A549 (cell line): ENCODE measurements around the gene NOSIP. TPM values are rescaled to one million over a fixed set of nuclear protein-coding genes. Genes with fewer than 3 reads are reported as not detected.
A peak's percentile ranks its signal among the peaks of the same experiment; 100 is the strongest.

ENCODE experiments used
- ATAC-seq, 2 experiments: fragments of 200-7000 bp in 1 of 2; fragments of >200 bp in 1 of 2; cut with Nextera tagmentation in 1 of 2; cut with Tn5 transposase in 1 of 2; 3 replicates each; pipeline versions ENCODE4 v1.8.0 to v1.9.1; 2018 to 2020; ENCODE audit warnings: mild to moderate bottlenecking in 1 of 2, moderate library complexity in 1 of 2
- CTCF ChIA-PET: fragments of 300-600 bp; sonication (Branson Sonifier 250); formaldehyde crosslinking; extraction: SDS; loops from one replicate; lab custom pipeline; 2021; ENCODE audit warnings: antibody characterized with exemption, inconsistent platforms; lab: Yijun Ruan, JAX
- POLR2A ChIA-PET: fragments of 350-600 bp; formaldehyde crosslinking; extraction: SDS; loops from one replicate; lab custom pipeline; 2021; ENCODE audit warnings: antibody characterized with exemption, inconsistent platforms; lab: Yijun Ruan, JAX
- DNase-seq, 2 experiments: peaks; one replicate each; pipeline versions ENCODE4 v3.0.0 to v3.0.0-alpha.2; 2011 to 2016; ENCODE audit warnings: low read depth in 1 of 2, low spot score in 1 of 2
- FAIRE-seq: peaks from 2 replicates; lab custom pipeline; 2011; peaks lifted over from hg19 to GRCh38; lab: Jason Lieb, UNC
- H3K27ac ChIP-seq, 2 experiments: fragments of >200 bp; sonication (Bioruptor Twin); formaldehyde crosslinking; 3 replicates each; pipeline ENCODE4 v1.5.1; 2016 to 2017
- H3K4me1 ChIP-seq: fragments of >200 bp; sonication (Bioruptor Twin); formaldehyde crosslinking; 3 replicates; pipeline ENCODE4 v1.6.1; 2016
- H3K4me2 ChIP-seq: fragments of >200 bp; sonication (Bioruptor Twin); formaldehyde crosslinking; 3 replicates; pipeline ENCODE4 v1.6.1; 2016
- H3K4me3 ChIP-seq: fragments of >200 bp; sonication (Bioruptor Twin); formaldehyde crosslinking; 3 replicates; pipeline ENCODE4 v1.5.1; 2016
- H3K9me3 ChIP-seq: fragments of >200 bp; sonication (Bioruptor Twin); formaldehyde crosslinking; 3 replicates; pipeline ENCODE4 v1.6.1; 2016
- CHD2 ChIP-seq: fragments of 150-350 bp; IDR thresholded peaks from 2 replicates; pipeline ENCODE4 v1.6.1; 2014; ENCODE audit warnings: low read length; ENCODE audit not compliant: partially characterized antibody
- CTCF ChIP-seq: fragments of >200 bp; sonication (Bioruptor Twin); formaldehyde crosslinking; IDR thresholded peaks from 3 replicates; pipeline ENCODE4 v1.5.1; 2016
- EHF ChIP-seq: fragments of 250-450 bp; sonication (Bioruptor Pico); IDR thresholded peaks from 2 replicates; pipeline ENCODE4 v1.5.0; 2020; ENCODE audit warnings: mild to moderate bottlenecking
- FOSL2 ChIP-seq, 2 experiments: fragments of 450-650 bp in 1 of 2; fragments of >200 bp in 1 of 2; sonication (Bioruptor Twin) in 1 of 2; formaldehyde crosslinking; IDR thresholded peaks; 2 replicates each; pipeline versions ENCODE4 v1.5.0 to v1.6.1; 2016 to 2020; ENCODE audit warnings: mild to moderate bottlenecking in 1 of 2, moderate library complexity in 1 of 2
- HEYL ChIP-seq: fragments of 250-450 bp; sonication (Bioruptor Pico); IDR thresholded peaks from 2 replicates; pipeline ENCODE4 v1.8.0; 2021; ENCODE audit warnings: mild to moderate bottlenecking, moderate library complexity
- HOXB13 ChIP-seq: fragments of 250-450 bp; sonication (Bioruptor Pico); IDR thresholded peaks from 2 replicates; pipeline ENCODE4 v1.5.0; 2020; ENCODE audit warnings: low read depth, mild to moderate bottlenecking, moderate library complexity
- KDM1A ChIP-seq: fragments of 200-600 bp; sonication (generic); IDR thresholded peaks from 2 replicates; pipeline ENCODE4 v1.6.1; 2016; ENCODE audit warnings: low read depth, mild to moderate bottlenecking
- MAX ChIP-seq: IDR thresholded peaks from 2 replicates; pipeline ENCODE4 v1.6.1; 2012
- MYC ChIP-seq: IDR thresholded peaks from 2 replicates; pipeline ENCODE4 v1.6.1; 2012; ENCODE audit warnings: mild to moderate bottlenecking, inconsistent platforms, low read length, improper control_type of control experiment, borderline replicate concordance
- NFE2L2 ChIP-seq: fragments of 150-350 bp; conservative IDR thresholded peaks from 2 replicates; pipeline ENCODE4 v1.6.1; 2014; ENCODE audit warnings: low read length
- NR3C1 ChIP-seq: fragments of >200 bp; sonication (Bioruptor Twin); formaldehyde crosslinking; IDR thresholded peaks from 3 replicates; pipeline ENCODE4 v1.6.1; 2017
- POLR2A ChIP-seq: IDR thresholded peaks from 2 replicates; pipeline ENCODE4 v1.6.1; 2012; ENCODE audit warnings: mild to moderate bottlenecking, low read length
- POLR2AphosphoS2 ChIP-seq: conservative IDR thresholded peaks from 2 replicates; pipeline ENCODE4 v1.6.1; 2012; ENCODE audit warnings: low read length, improper control_type of control experiment, inconsistent platforms
- RNF2 ChIP-seq: fragments of 200-600 bp; sonication (generic); IDR thresholded peaks from 2 replicates; pipeline ENCODE4 v1.6.1; 2016; ENCODE audit warnings: low read depth, mild to moderate bottlenecking, antibody characterized with exemption, moderate library complexity, borderline replicate concordance
- TFCP2L1 ChIP-seq: fragments of 250-450 bp; sonication (Bioruptor Pico); IDR thresholded peaks from 2 replicates; pipeline ENCODE4 v1.5.0; 2021; ENCODE audit warnings: mild to moderate bottlenecking
- ZC3H11A ChIP-seq: fragments of 450-650 bp; IDR thresholded peaks from 2 replicates; pipeline ENCODE4 v1.6.1; 2014; ENCODE audit warnings: antibody characterized with exemption, mild to moderate bottlenecking
- ZFP36 ChIP-seq: fragments of 450-650 bp; IDR thresholded peaks from 2 replicates; pipeline ENCODE4 v1.6.1; 2014; ENCODE audit warnings: borderline replicate concordance; ENCODE audit not compliant: partially characterized antibody
- WGBS: methylation state at CpG from one replicate; pipeline ENCODE4 v1.1.6; 2017; ENCODE audit errors: missing lambda C conversion rate; 5-methylcytosine and 5-hydroxymethylcytosine counted together
- polyA plus RNA-seq, 4 experiments: library from polyadenylated mRNA; depleted of rRNA in 3 of 4; stranded (reverse); fragments of >200 nt; fragmentation: RNase III in 1 of 4; extraction: RNeasy Plus Mini Kit Qiagen cat#74134 plus additional on column Dnase treatment in 1 of 4; gene quantifications; 2 replicates in 3 of 4; 3 replicates in 1 of 4; pipeline ENCODE4 v1.2.3, GENCODE V29; 2011 to 2017

NOSIP gene
- polyA plus RNA-seq, 2 of the 4 experiments (the other 2 are of a cell fraction), result 49.0 to 101 TPM

- DNase-seq, result no peak
- Histone ChIP-seq H3K27ac (no peak overlapping the region), H3K4me3 (no peak overlapping the region), H3K9me3 (no peaks in the 10 kb centered on the region), H3K4me2 (no peak overlapping the region), H3K4me1 (peaks cover 7% of the 10 kb centered on the region; the same call in 1 of the 3 replicates)
- no peak for FAIRE-seq
- CTCF ChIA-PET, result interaction anchor here (0.8 to 7.1 kb wide), 8 partner anchors 9 to 145 kb away, joined by 3 to 84 read pairs (median 6); partner anchors contain the start of gene RCN3
- WGBS, result 89% methylated on average over 22 of the region's 22 CpGs
- TF ChIP-seq POLR2AphosphoS2 (no peak), CTCF (no peak), ZFP36 (no peak), MYC (no peak), CHD2 (no peak)
- TF ChIP-seq, all 56 proteins: peak for 0
- no peak for ATAC-seq
- POLR2A ChIA-PET, result interaction anchor here (0.9 kb wide), 1 partner anchor 41 kb away, joined by 3 read pairs; the partner anchor contains the start of gene RPS11
These were observed 43.4 kb downstream of the NOSIP start for GRCh38 chr19:49536921-49537462.

- TF ChIP-seq MAX, result no peak
- no peak for TF ChIP-seq ZC3H11A
- TF ChIP-seq NR3C1, result no peak
- TF ChIP-seq RNF2, result no peak
- no peak for TF ChIP-seq HEYL (CRISPR knock-in tag)
- TF ChIP-seq TFCP2L1 (CRISPR knock-in tag), result no peak
- TF ChIP-seq KDM1A, result no peak
- TF ChIP-seq FOSL2 (IDR thresholded peaks at IDR 0.05), result no peak
- no peak for TF ChIP-seq FOSL2 (CRISPR knock-in tag; IDR thresholded peaks at IDR 0.05)
- no peak for TF ChIP-seq CTCF
- no peak for TF ChIP-seq POLR2A
- no peak for TF ChIP-seq HOXB13 (CRISPR knock-in tag)
- no peak for TF ChIP-seq NFE2L2
- TF ChIP-seq EHF (CRISPR knock-in tag), result no peak
- peak overlapping the region; percentile 96 for H3K4me2 ChIP-seq
- no peak for DNase-seq
- no peaks in the 10 kb centered on the region for H3K9me3 ChIP-seq
- ATAC-seq, result no peak
- no peak overlapping the region for H3K27ac ChIP-seq
- peaks cover 7% of the 10 kb centered on the region; the same call in 1 of the 3 replicates for H3K4me1 ChIP-seq
- ChIA-PET CTCF (interaction anchor here (0.6 to 7.1 kb wide), 12 partner anchors 11 to 143 kb away, joined by 3 to 84 read pairs (median 4); partner anchors contain the start of gene PIH1D1), POLR2A (interaction anchor here (0.7 to 1.3 kb wide), 2 partner anchors 39 to 46 kb away, joined by 3 to 6 read pairs; partner anchors contain the start of gene NOSIP)
- peak overlapping the region; percentile 58 for H3K4me3 ChIP-seq
- FAIRE-seq, result no peak
- whole genome bisulfite sequencing, result 58% methylated on average over 8 of the region's 8 CpGs
These were observed 45.5 kb downstream of the NOSIP start for GRCh38 chr19:49534632-49535385.
